Measurements from ENCODE around the gene UBE2G1.

UBE2G1 gene

DNA sequence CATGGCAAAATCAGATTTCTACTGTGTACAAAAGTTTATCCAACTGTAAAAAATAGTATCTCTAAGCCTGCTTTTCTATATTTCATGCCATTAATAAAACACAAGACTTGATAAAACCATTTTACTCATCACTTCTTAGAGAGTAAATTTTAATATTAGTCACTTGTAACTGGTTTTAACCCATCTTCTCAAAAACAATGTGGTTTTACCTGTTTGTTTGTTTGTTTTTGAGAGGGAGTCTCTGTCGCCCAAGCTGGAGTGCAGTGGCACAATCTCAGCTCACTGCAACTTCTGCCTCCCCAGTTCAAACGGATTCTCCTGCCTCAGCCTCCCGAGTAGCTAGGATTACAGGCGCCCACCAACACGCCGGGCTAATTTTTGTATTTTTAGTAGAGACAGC lies 32.1 kb downstream of the UBE2G1 start:
- DNase-seq (ENCODE audit: low read depth), result no peak

GRCh38 chr17:4333041-4333440 lies 33.4 kb downstream of the UBE2G1 start:
- DNase-seq (ENCODE audit: low read depth), result no peak

GRCh38 chr17:4332296-4332970 lies 34.0 kb downstream of the UBE2G1 start:
- DNase-seq (ENCODE audit: low read depth), result no peak

- DNase-seq (ENCODE audit: low read depth), result no peak
Observed at GRCh38 chr17:4331614-4332013, 34.9 kb downstream of the UBE2G1 start.

DNA sequence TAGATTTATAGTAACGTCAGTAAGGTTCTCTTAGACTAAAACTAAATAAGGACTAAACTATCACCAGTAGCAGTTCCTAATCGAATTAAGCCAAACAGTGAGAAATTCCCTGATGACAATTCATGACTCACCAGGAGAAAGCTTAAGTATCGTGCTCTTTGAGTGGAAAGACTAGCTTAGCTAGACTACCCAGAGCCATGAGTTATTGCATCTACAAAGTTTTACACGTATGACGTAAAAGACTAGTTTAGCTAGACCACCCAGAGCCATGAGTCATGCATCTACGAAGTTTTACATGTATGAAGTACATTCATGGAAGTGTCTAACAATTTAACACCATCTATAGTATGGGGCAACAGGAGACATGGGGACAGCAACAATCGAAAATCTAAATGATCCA lies 36.6 kb downstream of the UBE2G1 start:
- peak; percentile 76 for DNase-seq (ENCODE audit: low read depth)

- DNase-seq (ENCODE audit: low read depth), result peak; percentile 27
Observed at GRCh38 chr17:4327606-4328005, 38.9 kb downstream of the UBE2G1 start.

- DNase-seq (ENCODE audit: low read depth), result no peak
Observed at GRCh38 chr17:4326608-4327007, 39.9 kb downstream of the UBE2G1 start.

DNA sequence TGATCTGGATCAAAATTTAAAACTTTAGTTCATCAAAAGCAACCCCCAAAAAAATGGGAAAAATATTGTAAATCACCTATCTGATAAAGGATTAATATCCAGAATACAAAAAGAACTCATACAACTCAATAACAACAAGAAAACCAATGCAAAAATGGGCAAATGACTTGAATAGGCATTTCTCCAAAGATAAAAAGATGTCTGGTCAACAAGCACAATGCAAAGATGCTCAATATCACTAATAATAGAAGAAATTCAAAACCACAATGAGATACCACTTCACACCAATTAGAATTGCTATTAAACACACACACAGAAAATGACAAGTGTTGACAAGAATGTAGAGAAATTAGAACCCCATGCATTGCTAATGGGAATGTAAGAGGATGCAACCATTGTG lies 40.4 kb downstream of the UBE2G1 start:
- no peak for DNase-seq (ENCODE audit: low read depth)

GRCh38 chr17:4324463-4324862 lies 42.0 kb downstream of the UBE2G1 start:
- no peak for DNase-seq (ENCODE audit: low read depth)

DNA sequence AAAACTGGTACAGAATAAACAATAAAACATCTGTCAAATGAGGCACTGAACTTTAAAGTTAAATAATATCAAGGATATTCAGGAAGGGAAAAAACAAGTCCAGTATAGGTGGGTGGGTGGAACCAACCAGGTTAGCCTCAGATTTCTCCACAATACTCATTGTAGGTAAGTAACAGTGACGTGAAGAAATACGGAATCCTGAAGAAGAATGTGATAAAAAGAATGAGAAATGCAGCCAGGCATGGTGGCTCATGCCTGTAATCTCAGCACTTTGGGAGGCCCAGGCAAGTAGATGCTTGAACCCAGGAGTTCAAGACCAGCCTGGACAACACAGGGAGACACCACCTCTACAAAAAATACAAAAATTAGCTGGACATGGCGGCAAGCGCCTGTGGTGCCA lies 47.3 kb downstream of the UBE2G1 start:
- DNase-seq (ENCODE audit: low read depth), result no peak

DNA sequence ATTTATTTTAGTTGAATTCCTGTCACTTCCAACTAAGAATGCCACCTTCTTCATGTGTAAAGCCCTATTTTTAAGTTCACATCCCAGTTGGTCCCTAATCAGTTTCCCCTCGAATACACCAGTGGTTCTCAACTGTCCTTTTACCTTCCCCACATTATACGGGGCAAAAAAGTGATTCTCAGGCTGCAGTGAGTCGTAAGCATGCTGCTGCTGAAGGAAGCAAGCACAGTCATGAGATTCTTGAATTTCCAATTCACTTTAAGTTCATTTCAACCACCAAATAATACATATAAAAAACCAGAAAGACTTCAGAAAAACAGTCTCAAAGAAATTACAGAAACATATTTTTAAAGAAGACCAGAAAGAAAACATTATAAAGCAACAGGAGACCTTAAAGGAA lies 47.9 kb downstream of the UBE2G1 start:
- DNase-seq (ENCODE audit: low read depth), result no peak

- no peak for DNase-seq (ENCODE audit: low read depth)
Observed at GRCh38 chr17:4318186-4318585, 48.3 kb downstream of the UBE2G1 start.

- DNase-seq (ENCODE audit: low read depth), result no peak
Observed at GRCh38 chr17:4317610-4318009, 48.9 kb downstream of the UBE2G1 start.

- no peak for DNase-seq (ENCODE audit: low read depth)
Observed at GRCh38 chr17:4316648-4317047, 49.8 kb downstream of the UBE2G1 start.

DNA sequence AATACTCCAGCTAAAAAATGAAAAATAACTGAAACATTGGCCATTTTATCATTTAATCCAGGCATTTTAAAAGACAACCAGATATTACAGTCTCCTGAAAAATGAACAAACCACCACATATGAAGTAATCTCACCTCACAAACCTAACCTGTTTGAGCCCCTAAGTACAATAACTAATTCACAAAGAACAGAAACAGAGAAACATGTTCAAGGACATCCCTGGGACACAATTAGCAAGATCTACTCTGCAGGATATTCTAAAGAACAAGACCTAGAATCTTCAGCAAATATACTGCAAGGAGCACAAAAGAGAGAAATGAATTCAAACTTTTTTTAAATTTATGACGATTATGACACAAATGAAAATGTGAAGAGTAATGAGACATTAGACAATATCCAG lies 51.9 kb downstream of the UBE2G1 start:
- DNase-seq (ENCODE audit: low read depth), result no peak

GRCh38 chr17:4314179-4314578 lies 52.3 kb downstream of the UBE2G1 start:
- DNase-seq (ENCODE audit: low read depth), result no peak

- no peak for DNase-seq (ENCODE audit: low read depth)
Observed at GRCh38 chr17:4313221-4314114, 53.0 kb downstream of the UBE2G1 start.

DNA sequence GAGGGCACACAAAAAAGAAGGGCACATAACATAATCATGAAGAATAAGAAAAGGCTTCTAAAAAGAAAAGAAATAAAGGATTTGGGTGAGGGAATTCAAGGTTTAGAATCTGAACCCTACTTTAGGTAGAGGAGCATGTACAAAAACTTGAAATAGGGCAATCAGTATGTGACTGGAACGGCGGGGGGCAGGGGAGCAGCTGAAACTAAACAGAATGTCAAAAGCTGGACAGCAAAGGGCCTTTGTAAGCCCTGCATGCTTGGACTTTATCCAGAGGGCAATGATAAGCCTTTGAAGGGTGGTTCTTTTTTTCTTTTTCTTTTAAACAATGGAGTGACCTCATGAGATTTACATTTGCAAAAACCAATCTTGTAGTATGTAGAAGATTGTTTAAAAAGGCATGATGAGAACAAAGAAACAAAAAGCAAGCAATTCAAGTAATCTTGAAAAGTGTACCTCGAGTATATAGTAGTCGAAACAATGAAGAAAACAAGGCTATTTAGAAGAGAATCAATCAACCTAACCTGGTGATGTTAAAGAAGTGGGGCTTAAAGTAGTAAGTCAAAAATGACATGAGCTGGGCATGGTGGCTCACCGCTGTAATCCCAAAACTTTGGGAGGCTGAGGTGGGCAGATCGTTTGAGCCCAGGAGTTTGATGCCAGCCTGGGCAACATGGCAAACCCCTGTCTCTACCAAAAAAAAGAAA lies 56.0 kb downstream of the UBE2G1 start:
- DNase-seq (ENCODE audit: low read depth), result no peak

DNA sequence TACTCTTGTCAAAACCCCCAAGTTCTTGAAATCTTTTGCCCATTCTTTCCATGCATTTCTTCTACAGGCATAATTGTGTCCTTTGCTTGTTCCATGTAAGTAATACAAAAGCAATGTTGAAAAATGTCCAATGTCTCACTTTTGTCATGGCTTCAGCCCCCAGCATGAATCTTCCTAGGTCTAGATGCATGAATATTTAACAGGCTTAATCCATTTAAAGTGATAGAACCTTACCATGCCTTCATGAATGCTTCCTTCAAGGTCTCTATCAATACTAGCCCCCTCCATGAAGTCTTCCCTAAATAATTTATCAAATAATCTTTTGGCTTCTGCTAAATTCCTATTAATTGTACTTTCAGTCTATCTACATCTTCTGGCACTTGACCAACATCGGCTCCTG lies 56.6 kb downstream of the UBE2G1 start:
- no peak for DNase-seq (ENCODE audit: low read depth)

DNA sequence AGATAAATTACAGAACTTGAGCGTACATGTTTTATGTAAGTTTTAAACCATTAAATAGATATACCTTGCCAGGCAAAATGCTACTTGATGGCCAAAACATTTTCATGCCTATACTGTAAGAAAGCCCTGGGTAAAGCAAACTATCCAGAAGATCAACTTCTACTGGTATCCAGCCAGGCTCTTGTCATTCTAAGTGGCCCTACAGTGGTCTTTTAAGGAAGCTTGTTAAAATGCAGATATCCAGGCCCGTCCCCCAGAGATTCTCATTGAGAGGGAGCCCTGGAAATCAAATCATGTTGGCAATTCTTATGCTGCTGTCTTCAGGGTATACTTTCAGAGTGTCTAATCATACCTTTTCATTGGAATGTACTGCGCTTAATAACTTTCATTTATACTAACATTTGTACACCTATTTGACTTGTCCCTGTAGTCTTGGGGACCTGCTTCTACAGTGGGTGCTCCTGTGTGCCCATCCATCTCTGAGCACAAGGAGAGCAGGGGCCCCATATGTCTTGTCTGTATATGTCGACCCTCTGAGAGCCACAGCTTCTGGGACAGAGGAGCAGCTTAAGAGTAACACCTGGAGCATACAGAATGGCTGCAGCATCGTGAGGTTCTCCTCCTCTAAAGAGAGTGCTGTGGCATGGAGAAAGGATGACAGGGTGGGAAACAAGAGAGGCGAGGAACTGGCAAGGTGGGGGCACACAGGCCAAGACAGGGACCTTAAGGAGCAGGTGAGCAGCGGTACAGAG lies 59.1 kb downstream of the UBE2G1 start:
- no peak for DNase-seq (ENCODE audit: low read depth)

- DNase-seq (ENCODE audit: low read depth), result no peak
Observed at GRCh38 chr17:4305224-4305623, 61.3 kb downstream of the UBE2G1 start.

DNA sequence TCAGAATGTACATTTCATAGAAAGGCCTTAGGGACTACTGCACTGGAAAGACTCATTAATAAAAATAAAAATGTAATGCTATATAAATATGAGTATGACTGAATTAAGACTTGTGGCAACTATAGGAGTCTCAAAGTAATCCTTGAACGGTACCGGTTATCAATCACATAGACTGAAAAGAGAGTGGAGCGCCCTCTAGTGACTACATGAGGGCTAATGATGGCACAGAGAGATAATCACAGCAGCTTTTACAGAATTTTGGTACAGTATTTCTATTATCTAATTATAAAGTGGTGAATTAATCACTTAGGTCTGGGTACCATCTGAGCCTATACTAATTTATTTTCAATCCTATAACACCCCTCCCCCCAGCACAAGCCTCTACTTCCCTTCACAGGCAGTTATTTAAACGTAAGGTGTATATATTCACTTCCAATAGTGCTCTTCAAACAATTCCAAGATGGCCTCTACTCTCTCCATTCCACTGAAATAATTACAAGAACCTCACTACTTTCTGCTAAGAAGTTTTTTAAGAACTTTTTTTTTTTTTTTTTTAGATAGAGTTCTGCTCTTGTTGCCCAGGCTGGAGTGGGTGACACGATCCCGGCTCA lies 62.0 kb downstream of the UBE2G1 start:
- DNase-seq (ENCODE audit: low read depth), result peak; percentile 24
